ENCODE measurements around the gene RBBP8NL.

RBBP8NL gene

DNA sequence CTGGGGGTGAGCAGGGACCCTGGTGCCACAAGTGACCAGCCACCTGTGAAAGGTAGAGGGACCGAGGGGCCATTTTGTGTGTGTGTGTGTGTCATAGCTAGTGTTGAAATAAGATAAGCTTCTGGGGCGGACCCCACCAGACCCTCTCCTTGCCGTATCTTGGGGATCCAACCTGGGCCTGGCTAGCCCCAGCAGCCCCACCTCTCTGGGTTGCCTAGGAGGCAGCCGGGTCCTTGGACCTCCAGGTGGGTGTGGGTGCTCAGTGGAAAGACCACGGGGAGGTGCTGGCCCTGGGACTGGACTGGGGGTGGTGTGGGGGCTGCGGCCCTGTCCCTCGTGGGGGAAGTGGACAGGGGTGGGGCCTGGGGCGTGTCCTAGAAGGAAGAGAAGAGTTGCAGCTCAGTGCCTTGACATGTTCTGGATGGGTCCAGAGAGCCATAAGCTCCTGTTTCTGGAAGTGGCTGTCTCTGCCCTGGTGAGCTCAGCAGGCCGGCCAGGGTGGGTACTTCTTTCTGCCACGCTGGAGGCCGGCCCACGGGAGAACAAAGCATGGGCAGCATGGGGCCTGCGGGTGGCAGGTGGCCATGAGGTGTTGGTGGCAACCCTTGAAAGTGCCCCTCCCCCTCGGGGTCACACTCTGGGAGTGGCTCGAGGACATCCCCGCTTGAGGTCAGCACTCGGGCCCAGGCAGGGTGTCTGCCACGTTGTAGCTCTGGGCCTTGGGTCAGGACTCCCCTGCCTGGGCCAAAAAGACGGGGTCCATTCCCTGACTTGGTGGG lies 8.4 kb downstream of the RBBP8NL start:
- ATAC-seq: no peak
- TF ChIP-seq, protein P1, sequence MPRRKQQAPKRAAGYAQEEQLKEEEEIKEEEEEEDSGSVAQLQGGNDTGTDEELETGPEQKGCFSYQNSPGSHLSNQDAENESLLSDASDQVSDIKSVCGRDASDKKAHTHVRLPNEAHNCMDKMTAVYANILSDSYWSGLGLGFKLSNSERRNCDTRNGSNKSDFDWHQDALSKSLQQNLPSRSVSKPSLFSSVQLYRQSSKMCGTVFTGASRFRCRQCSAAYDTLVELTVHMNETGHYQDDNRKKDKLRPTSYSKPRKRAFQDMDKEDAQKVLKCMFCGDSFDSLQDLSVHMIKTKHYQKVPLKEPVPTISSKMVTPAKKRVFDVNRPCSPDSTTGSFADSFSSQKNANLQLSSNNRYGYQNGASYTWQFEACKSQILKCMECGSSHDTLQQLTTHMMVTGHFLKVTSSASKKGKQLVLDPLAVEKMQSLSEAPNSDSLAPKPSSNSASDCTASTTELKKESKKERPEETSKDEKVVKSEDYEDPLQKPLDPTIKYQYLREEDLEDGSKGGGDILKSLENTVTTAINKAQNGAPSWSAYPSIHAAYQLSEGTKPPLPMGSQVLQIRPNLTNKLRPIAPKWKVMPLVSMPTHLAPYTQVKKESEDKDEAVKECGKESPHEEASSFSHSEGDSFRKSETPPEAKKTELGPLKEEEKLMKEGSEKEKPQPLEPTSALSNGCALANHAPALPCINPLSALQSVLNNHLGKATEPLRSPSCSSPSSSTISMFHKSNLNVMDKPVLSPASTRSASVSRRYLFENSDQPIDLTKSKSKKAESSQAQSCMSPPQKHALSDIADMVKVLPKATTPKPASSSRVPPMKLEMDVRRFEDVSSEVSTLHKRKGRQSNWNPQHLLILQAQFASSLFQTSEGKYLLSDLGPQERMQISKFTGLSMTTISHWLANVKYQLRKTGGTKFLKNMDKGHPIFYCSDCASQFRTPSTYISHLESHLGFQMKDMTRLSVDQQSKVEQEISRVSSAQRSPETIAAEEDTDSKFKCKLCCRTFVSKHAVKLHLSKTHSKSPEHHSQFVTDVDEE (CRISPR knock-in tag; IDR thresholded peaks at IDR 0.05): no peak
- TF ChIP-seq ZFP3 (CRISPR knock-in tag; IDR thresholded peaks at IDR 0.05) (no peak), ESRRG (CRISPR knock-in tag; IDR thresholded peaks at IDR 0.05) (no peak), ZC3H10 (CRISPR knock-in tag; IDR thresholded peaks at IDR 0.05) (no peak), SNAI2 (CRISPR knock-in tag; IDR thresholded peaks at IDR 0.05) (no peak)

DNA sequence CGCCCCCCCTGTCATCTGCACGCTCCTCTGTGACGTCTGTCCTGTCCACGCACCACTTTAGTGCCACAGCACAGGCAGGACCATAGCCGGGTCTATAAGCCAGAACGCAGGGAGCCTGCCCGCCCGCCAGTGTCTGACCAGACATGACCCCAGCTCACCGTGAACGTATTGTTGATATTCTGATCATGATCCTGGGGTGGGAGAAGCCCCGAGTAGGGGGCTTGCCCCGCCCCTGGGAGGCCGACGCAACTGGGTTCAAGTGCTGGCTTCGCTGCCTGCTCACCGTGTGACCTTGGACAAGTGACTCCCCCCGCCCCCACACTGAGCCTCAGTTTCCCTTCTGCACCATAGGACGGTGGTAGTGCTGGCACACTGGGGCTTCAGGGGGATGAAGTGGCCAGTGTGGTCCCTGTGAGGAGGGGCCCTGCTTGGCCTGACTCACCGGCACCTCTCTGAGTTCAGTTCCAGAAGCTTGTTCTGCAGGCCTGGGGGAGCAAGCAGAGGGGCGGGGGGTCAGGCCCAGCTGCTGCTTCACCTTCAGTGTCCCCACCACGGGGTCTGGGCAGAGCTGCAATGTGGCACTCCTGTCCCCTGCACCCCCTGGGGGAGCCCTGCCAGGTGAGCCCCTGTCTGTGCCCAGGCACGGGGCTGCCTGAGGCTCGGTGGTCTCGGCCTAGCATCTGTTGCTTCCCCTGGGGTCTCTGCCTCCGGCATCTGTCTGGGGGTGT lies 9.2 kb downstream of the RBBP8NL start:
- TF ChIP-seq ISL1 (CRISPR knock-in tag; IDR thresholded peaks at IDR 0.05): no peak
- TF ChIP-seq, protein P1 (CRISPR knock-in tag; IDR thresholded peaks at IDR 0.05): no peak
- no peak for ATAC-seq

DNA sequence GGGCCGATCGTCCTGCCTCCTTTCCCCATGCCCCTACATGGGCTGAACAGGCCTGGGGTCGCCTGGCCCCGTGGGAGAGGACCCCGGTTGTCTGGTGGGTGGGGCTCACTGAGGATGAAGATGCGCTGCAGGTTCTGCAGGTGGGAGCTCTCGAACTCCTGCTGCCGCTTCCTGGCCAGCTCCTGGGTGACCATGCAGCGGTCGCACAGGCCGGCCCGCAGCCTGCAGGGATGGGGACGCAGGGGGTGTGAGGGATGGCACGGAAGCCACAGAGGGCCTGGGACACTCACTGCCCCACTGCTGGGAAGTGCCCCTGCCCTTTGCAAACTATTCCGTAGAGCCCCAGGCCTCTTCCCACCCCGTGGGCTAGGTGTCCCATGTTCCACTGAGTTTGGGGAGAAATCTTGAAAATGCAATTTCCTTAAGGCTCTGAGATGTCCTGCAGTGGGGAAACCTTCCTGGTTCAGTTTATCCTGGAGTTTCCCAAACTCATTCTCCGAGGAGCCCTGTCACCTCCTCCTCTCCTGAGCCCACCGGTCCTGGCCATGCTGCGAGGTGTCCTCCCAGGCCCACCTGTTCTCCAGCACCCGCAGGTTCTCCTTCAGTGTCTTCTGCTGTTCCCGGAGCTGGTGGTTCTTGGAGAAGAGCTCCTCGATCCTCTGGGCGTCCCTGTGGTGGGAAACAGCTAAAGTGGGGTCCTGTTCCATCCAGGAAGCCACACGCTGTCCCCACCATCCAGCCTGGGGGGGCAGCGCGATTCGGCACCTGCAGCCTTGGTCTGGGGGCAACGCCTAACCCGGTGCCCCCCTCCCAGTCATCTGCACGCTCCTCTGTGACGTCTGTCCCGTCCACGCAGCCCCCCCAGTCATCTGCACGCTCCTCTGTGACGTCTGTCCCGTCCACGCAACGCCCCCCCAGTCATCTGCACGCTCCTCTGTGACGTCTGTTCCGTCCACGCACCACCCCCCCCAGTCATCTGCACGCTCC lies 10.4 kb downstream of the RBBP8NL start:
- TF ChIP-seq ZC3H10 (CRISPR knock-in tag; IDR thresholded peaks at IDR 0.05) (no peak), TOX (CRISPR knock-in tag; IDR thresholded peaks at IDR 0.05; ENCODE audit: borderline replicate concordance) (no peak), ISL1 (CRISPR knock-in tag; IDR thresholded peaks at IDR 0.05) (no peak), GLIS3 (CRISPR knock-in tag; IDR thresholded peaks at IDR 0.05) (no peak), ARNTL (CRISPR knock-in tag; IDR thresholded peaks at IDR 0.05; ENCODE audit: borderline replicate concordance, low read depth) (no peak), TCF4 (CRISPR knock-in tag; IDR thresholded peaks at IDR 0.05; ENCODE audit: borderline replicate concordance) (no peak), ESRRG (CRISPR knock-in tag; IDR thresholded peaks at IDR 0.05) (no peak), OSR1 (CRISPR knock-in tag; IDR thresholded peaks at IDR 0.05) (no peak), ZNF70 (CRISPR knock-in tag; IDR thresholded peaks at IDR 0.05) (no peak), ZFP3 (CRISPR knock-in tag; IDR thresholded peaks at IDR 0.05) (no peak), BACH2 (CRISPR knock-in tag; IDR thresholded peaks at IDR 0.05; ENCODE audit: borderline replicate concordance) (no peak), SNAI2 (CRISPR knock-in tag; IDR thresholded peaks at IDR 0.05) (no peak), CREB5 (CRISPR knock-in tag; IDR thresholded peaks at IDR 0.05; ENCODE audit: low read depth) (no peak)
- TF ChIP-seq, protein P2, sequence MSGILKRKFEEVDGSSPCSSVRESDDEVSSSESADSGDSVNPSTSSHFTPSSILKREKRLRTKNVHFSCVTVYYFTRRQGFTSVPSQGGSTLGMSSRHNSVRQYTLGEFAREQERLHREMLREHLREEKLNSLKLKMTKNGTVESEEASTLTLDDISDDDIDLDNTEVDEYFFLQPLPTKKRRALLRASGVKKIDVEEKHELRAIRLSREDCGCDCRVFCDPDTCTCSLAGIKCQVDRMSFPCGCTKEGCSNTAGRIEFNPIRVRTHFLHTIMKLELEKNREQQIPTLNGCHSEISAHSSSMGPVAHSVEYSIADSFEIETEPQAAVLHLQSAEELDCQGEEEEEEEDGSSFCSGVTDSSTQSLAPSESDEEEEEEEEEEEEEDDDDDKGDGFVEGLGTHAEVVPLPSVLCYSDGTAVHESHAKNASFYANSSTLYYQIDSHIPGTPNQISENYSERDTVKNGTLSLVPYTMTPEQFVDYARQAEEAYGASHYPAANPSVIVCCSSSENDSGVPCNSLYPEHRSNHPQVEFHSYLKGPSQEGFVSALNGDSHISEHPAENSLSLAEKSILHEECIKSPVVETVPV (CRISPR knock-in tag; IDR thresholded peaks at IDR 0.05): no peak
- TF ChIP-seq, protein P3, sequence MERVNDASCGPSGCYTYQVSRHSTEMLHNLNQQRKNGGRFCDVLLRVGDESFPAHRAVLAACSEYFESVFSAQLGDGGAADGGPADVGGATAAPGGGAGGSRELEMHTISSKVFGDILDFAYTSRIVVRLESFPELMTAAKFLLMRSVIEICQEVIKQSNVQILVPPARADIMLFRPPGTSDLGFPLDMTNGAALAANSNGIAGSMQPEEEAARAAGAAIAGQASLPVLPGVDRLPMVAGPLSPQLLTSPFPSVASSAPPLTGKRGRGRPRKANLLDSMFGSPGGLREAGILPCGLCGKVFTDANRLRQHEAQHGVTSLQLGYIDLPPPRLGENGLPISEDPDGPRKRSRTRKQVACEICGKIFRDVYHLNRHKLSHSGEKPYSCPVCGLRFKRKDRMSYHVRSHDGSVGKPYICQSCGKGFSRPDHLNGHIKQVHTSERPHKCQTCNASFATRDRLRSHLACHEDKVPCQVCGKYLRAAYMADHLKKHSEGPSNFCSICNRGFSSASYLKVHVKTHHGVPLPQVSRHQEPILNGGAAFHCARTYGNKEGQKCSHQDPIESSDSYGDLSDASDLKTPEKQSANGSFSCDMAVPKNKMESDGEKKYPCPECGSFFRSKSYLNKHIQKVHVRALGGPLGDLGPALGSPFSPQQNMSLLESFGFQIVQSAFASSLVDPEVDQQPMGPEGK (CRISPR knock-in tag; IDR thresholded peaks at IDR 0.05; ENCODE audit: borderline replicate concordance): no peak
- ATAC-seq: no peak

Measured in SK-N-SH treated with all-trans-retinoic acid at 6 μM for 48 hours (cell line).